Measurements from ENCODE around the gene ZBTB8A.
"Not testable (repeated sequence)": the region's sequence is repeated elsewhere in the genome, so short reads cannot be mapped to it uniquely, and the experiment has no call there.

The ZBTB8A gene

DNA sequence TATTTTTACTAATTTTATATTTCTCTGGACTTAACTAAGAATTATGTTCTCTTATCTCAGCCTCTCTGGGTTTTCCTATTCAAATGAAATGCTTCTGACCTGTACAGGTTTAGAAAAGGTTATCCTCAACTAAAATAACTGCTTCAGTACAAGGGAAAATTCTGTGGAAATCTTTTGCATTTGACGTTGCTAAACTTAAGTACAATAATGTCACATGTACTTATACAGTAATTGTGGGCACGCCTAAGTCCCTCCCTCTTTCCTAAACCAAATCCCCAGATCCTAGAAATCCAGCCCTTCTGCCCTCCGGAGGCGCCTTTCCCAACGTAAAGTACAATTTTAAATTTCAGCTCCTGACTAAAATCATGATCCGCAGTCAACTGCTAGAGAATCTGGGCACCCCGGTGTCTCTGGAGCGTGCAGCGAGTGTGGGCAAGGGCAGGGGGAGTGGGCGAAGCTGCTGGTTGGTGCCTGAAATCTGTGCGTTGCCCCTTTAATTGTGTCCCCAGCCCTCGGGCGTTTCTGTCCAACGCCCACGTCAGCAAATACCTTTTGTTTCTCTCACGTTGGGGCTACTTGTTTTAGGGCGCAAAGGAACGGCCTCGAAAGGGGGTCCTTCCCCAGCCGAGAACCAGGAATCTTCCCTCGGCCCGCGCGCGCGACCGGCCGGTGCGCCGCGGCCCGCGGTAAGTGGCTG is at the start of gene ZBTB8A:
ZBTB8A (plus strand) TSS at position 541 of the 697 bp plus-strand sequence. CDS start 53,505 bp downstream, outside the sequence.
- DNase-seq (ENCODE audit: low spot score), result peak; percentile 65

DNA sequence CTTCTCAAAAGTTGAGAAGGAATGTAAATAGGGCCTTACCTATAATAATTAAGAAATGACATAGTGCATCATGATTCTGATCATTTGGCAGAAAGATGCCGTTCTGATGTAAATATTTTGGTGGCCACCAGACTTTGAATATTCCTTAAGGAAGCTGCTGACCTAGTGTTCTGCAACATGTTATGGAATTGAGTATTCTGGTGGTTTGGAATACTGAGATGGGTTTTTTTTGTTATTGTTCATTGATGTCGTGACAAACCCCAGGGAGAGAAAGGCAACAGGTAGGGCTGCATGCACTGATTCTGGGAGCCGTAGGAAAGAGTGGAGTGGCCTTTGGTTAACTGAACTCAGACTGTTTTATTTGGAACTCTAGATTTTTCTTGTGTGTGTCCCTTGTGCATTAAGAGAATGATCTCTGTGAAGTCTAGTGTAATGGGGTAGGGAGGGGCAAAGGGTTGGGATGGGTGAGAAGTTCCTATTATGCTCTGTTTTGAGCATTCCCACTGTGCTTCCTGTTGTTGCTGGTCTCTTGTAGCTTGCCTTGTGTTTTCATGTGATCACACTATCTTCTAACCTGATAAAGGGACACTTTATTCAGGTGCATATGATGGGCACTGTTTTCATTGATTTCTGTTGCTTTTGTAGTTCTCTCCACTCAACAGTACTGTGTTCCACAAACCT is 49.3 kb upstream of the ZBTB8A start:
- DNase-seq (ENCODE audit: low spot score), result no peak

DNA sequence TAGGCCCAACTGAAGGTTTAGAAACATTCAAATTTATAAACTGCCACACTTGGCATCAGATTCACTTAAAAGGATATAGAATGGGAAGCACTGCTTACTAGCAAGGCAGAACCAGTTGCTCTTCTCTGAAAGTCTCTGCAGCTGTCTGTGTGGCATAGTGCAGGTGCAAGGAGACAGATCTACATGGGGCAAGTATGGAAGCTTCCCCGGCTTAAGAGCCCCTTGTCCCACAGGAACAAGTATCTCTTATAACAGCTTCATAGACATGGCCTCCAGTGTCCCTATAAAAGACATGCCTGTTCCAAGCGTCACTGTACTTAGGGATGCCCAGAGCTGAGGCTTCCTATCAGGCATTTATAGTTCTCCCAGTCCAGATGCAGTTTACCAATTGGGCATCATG is 47.8 kb upstream of the ZBTB8A start:
- no peak for DNase-seq (ENCODE audit: low spot score)

DNA sequence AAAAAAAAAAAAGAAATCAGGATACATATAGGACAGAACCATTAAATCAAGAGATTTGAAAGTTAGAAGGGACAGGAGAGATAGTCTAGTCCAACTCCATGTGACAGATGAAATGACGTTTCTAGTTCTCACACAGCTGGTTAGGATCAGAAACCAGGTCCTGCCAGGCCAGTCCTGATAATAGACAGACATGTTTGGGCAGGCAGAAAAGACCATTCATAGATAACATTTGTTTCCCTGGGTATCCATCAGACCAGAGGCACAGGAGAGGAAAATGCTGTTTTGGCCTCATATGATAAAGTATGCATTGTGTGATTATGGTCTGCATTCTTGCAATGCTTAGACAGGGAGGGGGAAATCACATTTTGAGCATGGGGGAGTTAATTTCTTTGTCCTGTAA is 45.0 kb upstream of the ZBTB8A start:
- no peak for DNase-seq (ENCODE audit: low spot score)

DNA sequence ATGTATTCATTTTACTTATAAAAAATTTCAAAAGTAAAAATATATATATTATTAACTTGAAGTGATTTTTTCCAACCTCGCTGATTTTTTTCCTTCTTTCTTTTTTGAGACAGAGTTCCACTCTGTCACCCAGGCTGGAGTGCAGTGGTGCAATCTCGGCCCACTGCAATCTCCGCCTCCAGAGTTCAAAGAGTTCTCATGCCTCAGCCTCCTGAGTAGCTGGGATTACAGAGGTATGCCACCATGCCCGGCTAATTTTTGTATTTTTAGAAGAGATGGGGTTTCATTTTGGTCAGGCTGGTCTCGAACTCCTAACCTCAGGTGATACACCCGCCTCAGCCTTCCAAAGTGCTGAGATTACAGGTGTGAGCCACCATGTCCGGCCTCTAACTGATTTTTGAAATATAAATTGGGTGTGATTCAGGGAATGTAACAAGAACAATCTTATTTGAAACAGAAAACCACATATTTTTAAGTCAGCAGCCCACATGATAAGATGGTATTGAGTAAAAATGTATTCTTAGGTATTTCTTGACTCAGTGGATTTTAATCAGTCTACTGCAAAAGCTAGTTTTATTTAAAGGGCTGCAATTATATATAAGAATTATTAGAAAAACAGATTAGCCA is 44.4 kb upstream of the ZBTB8A start:
- DNase-seq (ENCODE audit: low spot score), result no peak

DNA sequence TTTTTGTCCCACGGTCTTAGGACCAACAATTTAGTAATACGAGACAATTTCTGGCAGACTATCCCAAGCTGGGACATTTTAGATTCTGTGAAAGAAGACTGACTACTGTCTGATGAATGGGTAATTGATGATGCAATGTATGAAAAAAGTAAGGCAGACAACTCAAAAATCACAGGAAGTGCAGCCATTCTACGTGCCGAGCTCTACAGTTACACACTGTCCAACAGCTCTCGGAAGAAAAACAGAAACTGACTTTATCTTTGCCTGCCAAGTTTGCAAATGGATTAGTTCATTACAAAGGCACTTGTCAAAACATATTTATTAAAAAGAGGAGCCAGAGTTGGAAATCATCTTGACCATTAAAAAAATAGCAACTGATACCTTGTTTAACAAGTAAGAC is 43.1 kb upstream of the ZBTB8A start:
- DNase-seq (ENCODE audit: low spot score), result no peak

DNA sequence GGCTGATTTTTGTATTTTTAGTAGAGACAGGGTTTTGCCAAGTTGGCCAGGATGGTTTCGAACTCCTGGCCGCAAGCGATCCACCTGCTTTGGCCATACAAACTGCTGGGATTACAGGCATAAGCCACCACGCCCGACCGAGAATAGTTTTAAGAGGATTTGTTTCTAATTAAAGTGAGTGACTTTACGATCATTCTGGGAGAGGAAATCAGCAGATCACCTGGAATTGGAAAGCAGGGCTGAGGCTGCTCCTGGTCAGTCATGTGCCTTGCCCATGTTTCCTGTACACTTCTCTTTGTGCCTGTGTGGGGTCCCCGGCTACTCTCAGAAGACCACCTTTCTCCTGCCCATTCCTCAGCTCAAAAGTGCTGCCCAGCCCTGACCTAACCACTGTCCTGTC is 40.5 kb upstream of the ZBTB8A start:
- DNase-seq (ENCODE audit: low spot score), result peak; percentile 70

DNA sequence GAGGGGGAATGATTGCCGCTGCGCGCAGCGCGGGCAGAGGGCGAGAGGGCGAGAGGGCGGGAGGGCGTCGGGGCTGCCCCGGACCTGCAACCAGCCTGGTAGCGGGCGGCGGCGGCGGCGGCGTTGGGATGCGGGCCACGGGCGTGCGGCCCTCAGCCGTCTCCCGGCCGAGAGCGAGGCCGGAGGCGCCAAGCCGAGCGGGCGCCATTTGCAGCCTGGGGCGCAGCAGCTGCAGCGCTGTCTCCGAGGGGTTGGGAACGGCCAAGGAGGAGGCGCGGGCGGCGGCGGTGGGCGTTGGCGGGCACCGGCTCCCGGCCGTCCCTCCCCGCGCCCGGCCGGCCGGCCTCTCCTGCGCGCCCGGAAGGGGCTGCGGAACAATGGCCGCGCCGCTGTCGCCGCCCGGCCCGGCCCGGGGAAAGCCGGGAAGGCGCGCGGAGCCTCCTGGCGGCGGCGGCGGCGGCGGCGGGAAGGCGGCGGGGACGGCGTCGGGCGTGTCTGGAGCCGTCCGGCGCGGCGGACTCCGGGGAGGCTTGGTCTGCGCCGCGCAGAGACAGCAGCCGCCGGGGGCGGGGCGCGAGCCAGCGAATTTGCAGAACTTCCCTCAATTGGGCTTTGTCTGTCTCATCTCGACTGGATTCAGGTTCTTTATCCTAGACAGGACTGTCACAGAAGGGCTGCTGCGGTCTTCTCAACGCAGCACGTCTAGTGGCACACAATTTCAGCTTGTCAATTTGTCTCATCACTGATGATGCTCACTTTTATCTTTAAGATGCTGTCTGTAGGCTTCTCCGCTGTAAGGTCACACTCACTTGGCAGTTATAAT is 38.6 kb upstream of the ZBTB8A start:
- peak; percentile 50 for DNase-seq (ENCODE audit: low spot score)

DNA sequence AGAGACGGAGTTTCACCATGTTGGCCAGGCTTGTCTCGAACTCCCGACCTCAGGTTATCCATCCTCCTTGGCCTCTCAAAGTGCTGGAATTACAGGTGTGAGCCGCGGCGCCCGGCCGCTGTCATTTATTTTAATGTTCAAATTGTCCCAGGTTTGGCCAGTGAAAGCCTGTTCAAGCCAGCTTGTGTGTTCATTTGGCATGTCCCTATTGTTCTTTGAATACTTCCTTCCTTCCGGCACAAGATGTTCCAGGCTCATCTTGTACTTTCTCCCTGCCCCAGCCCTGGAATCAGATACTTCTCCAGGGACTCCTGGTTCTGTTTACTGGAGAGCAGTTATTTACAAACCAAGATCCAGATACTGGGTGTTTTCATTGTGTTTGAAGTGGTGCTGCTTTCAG is 37.4 kb upstream of the ZBTB8A start:
- no peak for DNase-seq (ENCODE audit: low spot score)

DNA sequence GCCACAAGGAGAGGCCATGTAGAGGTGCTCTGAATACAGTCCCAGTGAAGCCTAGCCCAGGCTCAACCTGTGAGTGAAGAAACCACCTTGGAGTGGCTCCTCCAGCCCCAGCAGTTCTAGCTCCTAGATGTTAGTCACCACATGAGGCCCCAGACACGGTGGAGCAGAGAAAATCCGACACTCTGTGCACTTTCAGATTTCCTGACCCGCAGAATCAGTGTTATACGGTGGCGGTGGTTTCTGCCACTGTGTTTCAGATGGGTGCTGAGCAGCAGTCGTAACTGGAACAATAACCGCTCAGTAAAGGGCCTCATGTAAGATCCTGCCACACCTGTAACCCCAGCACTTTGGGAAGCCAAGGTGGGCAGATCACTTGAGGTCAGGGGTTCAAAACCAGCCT is 36.1 kb upstream of the ZBTB8A start:
- no peak for DNase-seq (ENCODE audit: low spot score)

DNA sequence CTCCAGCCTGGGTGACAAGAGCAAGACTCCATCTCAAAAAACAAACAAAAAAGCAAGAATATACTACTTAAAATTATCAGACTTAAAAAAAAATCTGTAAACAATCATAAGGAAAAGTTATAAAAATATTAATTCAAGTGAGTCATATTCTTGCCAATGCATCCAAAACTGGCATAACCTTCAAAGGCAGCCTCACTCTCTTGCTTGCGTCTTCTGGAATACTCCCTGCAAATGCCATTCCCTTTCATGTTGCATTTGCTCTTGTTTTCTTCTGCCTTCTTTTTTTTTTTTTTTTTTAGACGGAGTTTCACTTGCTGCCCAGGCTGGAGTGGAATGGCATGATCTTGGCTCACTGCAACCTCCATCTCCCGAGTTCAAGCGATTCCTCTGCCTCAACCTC is 32.2 kb upstream of the ZBTB8A start:
- DNase-seq (ENCODE audit: low spot score), result no peak

DNA sequence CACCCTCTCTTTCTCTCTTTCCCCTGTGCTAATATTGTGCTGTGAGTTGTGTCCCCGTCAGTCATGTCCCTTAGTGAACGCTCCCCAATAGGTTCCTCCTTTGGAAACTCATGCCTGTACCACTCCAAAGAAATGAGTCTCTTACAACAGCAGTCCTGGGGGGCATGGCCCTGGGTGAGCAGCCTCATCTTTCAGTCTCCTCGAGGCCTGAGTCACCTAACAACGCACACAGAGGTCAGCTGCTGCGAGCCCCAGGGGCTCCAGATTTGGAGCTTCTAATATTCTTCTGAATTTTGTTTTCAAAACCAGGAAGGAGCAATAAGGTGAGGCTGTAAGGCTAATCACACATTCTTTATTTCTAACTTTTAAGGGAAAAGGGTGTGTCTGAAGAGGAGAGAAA is 30.5 kb upstream of the ZBTB8A start:
- DNase-seq (ENCODE audit: low spot score), result no peak

DNA sequence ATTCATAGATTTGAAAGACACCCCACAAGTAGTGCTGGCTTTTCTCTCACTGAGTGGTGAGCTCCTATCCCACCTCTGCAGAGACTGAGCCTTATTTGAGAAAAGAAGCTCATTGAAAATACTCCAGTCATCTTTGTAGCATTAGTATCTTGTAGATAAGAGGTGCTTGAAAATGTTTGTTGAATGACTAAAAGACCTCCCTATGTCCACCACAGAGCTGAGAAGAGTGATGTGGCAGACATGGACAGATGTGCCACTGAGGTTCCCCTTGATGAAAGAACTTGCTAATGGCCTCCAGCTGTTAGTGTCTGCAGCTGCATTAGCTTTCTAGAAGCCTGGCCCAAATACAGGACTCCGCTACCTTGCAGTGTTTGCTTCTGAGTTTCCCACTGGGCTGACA is 29.3 kb upstream of the ZBTB8A start:
- DNase-seq (ENCODE audit: low spot score), result no peak

DNA sequence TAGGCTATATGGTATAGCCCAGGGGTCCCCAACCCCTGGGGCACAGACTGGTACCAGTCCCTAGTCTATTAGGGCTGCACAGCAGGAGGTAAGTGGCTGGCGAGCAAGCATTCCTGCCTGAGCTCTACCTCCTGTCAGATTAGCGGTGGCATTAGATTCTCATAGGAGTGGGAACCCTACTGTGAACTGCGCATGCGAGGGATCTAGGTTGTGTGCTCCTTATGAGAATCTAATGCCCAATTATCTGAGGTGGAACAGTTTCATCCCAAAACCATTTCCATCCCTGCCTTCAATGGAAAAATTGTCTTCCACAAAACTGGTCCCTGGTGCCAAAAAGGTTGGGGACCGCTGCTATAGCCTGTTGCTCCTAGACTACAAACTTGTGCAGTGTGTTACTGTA is 22.8 kb upstream of the ZBTB8A start:
- no peak for DNase-seq (ENCODE audit: low spot score)

DNA sequence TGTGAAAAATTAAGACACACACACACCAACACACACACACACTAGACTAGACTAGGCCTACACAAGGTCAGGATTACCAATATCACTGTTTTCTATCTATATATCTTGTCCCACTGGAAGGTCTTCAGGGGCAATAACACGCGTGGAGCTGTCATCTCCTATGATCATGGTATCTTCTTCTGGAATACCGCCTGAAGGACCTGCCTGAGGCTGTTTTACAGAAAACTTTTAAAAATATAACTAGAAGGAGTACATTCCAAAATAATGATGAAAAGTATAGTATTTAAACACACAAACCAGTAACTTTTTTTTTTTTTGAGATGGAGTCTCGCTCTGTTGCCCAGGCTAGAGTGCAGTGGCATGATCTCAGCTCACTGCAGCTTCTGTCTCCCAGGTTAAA is 20.3 kb upstream of the ZBTB8A start:
- no peak for DNase-seq (ENCODE audit: low spot score)

DNA sequence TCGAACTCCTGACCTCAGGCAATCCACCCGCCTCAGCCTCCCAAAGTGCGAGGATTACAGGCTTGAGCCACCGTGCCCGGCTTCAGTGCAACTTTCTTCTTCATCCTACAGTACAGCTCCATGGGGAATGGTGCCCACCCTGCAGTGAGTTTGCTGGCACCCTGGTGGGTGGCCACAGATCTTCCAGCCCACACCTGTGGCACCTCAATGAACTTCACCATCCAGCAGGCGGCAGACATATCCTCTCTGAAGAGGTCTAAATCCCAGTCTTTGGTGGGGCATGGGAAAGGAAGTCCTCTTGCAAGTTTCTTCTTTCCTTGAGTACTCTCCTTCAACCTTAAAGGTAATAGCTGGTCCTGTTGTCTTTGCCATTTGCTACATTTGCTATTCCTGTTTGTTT is 18.1 kb upstream of the ZBTB8A start:
- peak; percentile 40 for DNase-seq (ENCODE audit: low spot score)

DNA sequence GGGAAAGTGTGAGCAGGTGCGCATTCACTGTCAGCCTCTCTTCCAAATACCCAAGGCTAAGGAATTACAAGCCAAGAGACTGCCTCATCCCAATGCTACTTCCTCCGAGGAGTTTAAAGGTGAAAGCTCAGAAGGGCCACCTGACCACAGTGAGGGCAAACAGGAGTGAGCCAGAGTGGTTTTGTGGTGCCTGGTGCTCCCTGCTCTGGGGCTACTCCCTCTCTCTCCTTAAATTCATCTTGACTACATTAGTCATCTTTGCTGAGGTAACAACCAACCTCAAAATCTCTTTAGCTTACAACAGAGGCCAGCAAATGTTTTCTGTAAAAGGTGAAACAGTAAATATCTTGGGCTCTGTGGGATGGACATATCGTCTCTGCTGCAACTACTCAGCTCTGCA is 14.2 kb upstream of the ZBTB8A start:
- DNase-seq (ENCODE audit: low spot score), result no peak

DNA sequence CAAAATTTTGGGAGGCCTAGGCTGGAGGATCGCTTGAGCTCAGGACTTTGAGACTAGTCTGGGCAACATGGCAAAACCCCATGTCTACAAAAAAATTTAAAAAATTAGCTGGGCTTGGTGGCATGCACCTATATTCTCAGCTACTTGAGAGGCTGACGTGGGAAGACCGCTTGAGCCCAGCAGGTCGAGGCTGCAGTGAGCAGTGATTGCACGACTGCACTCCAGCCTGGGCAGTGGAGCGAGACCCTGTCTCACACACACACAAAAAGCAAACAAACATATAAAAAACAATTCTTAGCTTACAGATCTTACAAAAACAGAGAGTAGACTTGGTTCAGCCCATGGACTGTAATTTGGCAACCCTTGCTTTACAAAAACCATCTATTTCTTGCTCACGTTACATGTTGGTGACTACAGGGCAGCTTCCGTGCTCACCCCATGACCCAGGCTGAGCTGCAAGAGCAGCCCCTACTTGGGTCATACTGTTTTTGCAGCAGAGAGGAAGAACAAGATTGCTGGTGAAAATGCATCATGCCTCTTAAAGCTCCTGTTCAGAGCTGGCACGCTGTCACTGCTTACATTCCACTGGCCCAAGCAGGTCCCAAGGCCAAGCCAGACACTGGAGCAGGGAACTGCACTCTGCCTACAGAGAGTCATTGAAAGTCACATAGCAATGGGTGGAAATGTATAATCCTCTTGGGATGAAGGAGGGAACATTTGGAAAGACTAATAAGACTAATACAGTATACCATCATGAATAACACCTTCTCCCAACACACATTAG is 13.4 kb upstream of the ZBTB8A start:
- no peak for DNase-seq (ENCODE audit: low spot score)

DNA sequence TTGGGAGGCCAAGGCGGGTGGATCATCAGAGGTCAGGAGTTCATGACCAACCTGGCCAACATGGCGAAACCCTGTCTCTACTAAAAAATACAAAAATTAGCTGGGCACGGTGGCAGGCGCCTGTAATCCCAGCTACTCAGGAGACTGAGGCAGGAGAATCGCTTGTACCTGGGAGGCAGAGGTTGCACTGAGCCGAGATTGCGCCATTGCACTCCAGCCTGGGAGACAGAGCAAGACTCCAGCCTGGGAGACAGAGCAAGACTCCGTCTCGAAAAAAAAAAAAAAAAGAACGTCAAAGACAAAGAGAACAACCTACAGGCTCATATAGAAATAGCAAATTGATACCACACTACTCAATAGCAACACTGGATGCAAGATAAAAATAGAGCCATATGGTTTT is 10.7 kb upstream of the ZBTB8A start:
- not testable (repeated sequence) for DNase-seq (ENCODE audit: low spot score)

DNA sequence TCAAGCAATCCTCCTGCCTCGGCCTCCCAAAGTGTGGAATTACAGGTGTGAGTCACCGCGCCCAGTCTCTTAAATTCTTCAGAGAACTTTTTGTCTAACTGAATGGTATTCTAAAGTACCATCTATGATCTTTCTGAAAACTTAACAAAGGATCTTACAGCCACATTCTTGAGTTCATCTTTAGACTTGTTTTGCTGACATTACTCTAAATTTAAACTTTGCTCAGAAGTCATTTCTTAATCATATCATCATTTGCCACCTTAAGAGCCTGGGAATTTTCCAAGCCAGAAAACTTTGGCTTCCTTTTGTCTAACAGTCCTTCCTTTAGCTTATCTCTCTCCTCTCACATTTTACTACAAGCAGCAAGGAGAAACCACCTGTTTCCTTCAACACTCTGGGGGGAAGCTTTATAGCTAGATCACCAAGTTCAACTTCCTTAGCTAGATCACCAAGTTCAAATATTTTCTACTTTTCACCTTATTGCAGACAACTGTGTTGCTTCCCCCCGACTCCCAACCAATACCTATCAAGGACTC is 5.4 kb upstream of the ZBTB8A start:
- no peak for DNase-seq (ENCODE audit: low spot score)

DNA sequence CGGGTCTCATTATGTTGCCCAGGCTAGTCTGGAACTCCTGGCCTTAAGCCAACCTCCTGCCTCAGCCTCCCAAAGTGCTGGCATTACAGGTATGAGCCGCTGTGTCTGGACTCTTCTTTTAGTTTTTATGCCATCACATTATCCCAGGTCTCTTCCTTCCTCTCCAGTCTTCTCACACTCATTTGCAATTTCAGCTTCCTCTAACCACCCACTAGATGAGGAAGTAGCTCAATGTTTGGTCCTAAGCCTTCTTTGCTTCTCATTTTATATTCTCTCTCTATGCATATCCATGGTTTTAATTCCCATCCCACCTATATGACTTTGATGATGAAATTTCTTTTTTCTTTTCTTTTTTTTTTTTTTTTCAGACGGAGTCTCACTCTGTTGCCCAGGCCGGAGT is 3.1 kb upstream of the ZBTB8A start:
- DNase-seq (ENCODE audit: low spot score), result no peak

DNA sequence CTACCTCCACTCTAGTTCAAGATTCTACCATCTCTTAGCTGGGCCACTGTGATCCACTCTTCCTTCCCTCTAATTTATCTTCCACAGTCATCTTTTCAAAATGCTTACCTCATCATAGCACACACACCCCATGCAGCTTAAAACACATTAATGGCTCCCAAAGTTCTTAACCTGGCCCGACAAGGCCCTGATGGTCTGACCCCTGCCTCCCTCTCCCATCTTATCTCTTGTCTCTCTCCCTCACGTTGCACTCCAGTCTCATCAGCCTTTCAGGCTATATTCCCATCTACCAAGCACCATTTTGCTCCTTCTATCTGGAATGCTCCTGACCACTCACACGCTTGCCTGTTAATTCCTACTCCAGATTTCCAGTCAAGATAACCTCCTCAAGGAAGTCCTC is 2.5 kb upstream of the ZBTB8A start:
- peak; percentile 20 for DNase-seq (ENCODE audit: low spot score)

Measured in cerebellar cortex (tissue), 1 donor.